Vagina (tissue), 2 donors: Measurements from ENCODE around the gene SDK2.

Experiments used
- CTCF ChIP-seq, 3 experiments: fragments of 450-650 bp in 2 of 3; fragments of 200-600 bp in 1 of 3; sonication (generic) in 1 of 3; IDR thresholded peaks; one replicate each; pipeline ENCODE4 v1.5.1; 2017 to 2019; ENCODE audit warnings: antibody characterized with exemption in 3 of 3, mild to moderate bottlenecking in 2 of 3, moderate library complexity in 2 of 3
- POLR2A ChIP-seq, 2 donors: fragments of 450-650 bp; IDR thresholded peaks; one replicate each; pipeline ENCODE4 v1.6.1; 2017; ENCODE audit warnings: antibody characterized with exemption in 2 of 2, mild to moderate bottlenecking in 2 of 2, moderate library complexity in 2 of 2

DNA sequence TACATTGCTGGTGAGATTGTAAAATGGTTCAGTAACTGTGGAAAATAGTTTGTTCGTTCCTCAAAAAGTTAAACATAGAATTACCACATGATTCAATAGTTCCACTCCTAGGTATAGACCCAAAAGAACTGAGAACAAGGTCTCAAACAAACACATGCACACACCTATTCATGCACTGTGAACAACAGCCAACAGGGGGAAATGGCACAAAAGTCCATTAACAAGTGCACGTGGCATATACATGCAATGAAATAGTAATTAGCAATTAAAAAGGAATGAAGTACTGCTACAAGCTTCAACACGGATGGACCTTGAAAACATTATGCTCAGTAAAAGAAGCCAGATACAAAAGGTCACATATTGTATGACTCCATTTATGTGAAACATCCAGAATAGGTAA lies 23.8 kb downstream of the SDK2 start:
- no peak for TF ChIP-seq CTCF (IDR thresholded peaks at IDR 0.05)
- TF ChIP-seq POLR2A (IDR thresholded peaks at IDR 0.05): no peak
